SKM-1 (cell line): Measurements from ENCODE around the gene ARL9.
"Not testable (repeated sequence)": the region's sequence is repeated elsewhere in the genome, so short reads cannot be mapped to it uniquely, and the experiment has no call there.

Experiments
- DNase-seq: peaks from one replicate; lab custom pipeline; 2025; ENCODE audit not compliant: unreplicated experiment; lab: John Stamatoyannopoulos, UW

The ARL9 gene

GRCh38 chr4:56505269-56506130 lies at the start of gene ARL9:
ARL9 (plus strand) TSS chr4:56505791; CDS start chr4:56505863, 72 bp downstream.
- DNase-seq = no peak

GRCh38 chr4:56460085-56460484 lies 45.5 kb upstream of the ARL9 start:
- DNase-seq = no peak

- DNase-seq = no peak
Measured at GRCh38 chr4:56462157-56462556, 43.4 kb upstream of the ARL9 start.

GRCh38 chr4:56463711-56464110 lies 41.9 kb upstream of the ARL9 start:
- DNase-seq = no peak

- no peak for DNase-seq
Measured at GRCh38 chr4:56464581-56464980, 41.0 kb upstream of the ARL9 start.

- DNase-seq = no peak
Measured at GRCh38 chr4:56465599-56466295, 39.8 kb upstream of the ARL9 start.

GRCh38 chr4:56466296-56466761 lies 39.3 kb upstream of the ARL9 start:
- DNase-seq = not testable (repeated sequence)

- no peak for DNase-seq
Measured at GRCh38 chr4:56466910-56467283, 38.7 kb upstream of the ARL9 start.

- DNase-seq = peak; percentile 74
Measured at GRCh38 chr4:56467284-56468096, 38.1 kb upstream of the ARL9 start, which contains the start of gene SRP72. SRP72 (plus strand) TSS chr4:56467617; CDS start chr4:56467636, 19 bp downstream.

- DNase-seq = no peak
Measured at GRCh38 chr4:56468097-56468422, 37.5 kb upstream of the ARL9 start.

- DNase-seq = no peak
Measured at GRCh38 chr4:56469489-56470210, 35.9 kb upstream of the ARL9 start.

- DNase-seq = no peak
Measured at GRCh38 chr4:56475917-56476316, 29.7 kb upstream of the ARL9 start.

GRCh38 chr4:56477192-56477702 lies 28.3 kb upstream of the ARL9 start:
- no peak for DNase-seq

- no peak for DNase-seq
Measured at GRCh38 chr4:56480691-56481090, 24.9 kb upstream of the ARL9 start.

- DNase-seq = no peak
Measured at GRCh38 chr4:56496241-56496640, 9.3 kb upstream of the ARL9 start.

- DNase-seq = no peak
Measured at GRCh38 chr4:56511098-56511497, 5.5 kb downstream of the ARL9 start.

GRCh38 chr4:56512166-56512565 lies 6.6 kb downstream of the ARL9 start:
- DNase-seq = no peak

- no peak for DNase-seq
Measured at GRCh38 chr4:56513517-56513916, 7.9 kb downstream of the ARL9 start.

- DNase-seq = peak; percentile 22
Measured at GRCh38 chr4:56530269-56531148, 24.9 kb downstream of the ARL9 start.
